Activated naive CD8-positive, alpha-beta T cell treated with anti-CD3 and anti-CD28 coated beads, Interleukin-2, amount 50 U/mL, for 16 hours (primary cell): ENCODE measurements around the gene CNTNAP2.

Source experiments
- DNase-seq: peaks from one replicate; pipeline ENCODE4 v3.0.0-alpha.2; 2020; ENCODE audit warnings: low read depth, low spot score

The CNTNAP2 gene

DNA sequence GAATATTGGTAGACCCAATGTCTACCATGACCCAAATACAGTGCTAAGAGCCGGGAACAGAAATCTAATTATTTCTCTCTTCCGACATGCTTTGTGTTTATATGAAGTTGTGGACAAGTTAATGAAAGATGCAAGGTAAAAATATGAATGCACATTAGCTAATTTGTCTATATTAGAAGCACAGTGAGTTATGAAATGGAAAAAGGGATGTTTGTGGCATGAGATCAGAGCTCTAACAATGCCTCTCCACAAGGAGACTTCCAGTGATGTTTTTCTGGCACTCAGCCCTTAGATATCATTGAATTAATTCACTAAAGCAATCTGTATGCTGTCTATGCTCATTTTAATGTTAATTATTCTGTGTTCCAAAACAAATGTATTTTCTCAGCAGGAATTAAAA lies 897.2 kb downstream of the CNTNAP2 start:
- no peak for DNase-seq

DNA sequence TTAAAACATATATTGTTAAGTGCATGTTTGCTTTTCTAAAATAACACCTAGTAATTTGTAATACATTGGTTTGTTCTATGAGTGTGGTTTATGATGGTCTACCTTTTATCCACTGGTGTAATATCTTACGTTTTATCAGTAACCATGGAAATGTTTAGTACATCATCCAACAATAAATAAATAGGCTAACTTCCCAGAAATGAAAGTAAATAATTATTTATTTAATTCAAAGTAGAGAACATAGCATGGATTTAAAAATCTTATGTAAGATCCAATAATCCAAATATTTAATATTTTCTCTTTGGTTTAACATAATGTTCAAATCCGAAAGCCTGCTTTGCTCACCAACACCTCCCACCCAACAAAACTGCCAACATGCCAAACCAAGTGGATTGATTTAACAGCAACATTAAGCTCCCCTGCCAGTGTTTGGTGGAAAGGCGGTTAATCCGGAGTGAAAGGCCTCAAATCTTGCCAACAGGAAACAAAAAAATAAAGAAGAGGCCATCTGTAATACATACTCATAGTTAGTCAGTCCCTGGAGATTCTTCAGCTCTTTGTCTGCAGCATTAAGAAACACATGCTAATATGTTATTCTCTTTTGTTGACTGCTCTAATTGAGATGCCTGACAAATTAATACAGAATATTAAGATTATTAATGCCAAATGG lies 897.8 kb downstream of the CNTNAP2 start:
- no peak for DNase-seq

DNA sequence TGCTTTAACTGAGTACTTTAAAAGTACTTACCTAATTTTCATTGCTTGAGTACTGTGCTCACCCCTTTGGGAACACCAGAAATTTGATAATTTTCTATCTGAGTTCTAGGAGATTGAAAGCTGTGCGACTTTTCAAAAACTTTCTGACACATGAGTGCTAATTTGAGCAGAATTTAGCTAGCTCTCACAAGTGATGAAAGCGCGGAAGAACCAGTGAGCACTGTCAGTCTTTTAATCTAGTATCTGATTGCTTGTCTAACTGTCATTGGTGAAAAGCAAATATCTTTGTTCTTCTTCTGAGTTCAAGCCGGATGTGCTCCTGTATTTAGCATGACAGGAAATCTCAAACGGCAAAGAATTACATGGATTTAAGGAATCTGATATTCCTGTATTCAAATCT lies 899.4 kb downstream of the CNTNAP2 start:
- no peak for DNase-seq

DNA sequence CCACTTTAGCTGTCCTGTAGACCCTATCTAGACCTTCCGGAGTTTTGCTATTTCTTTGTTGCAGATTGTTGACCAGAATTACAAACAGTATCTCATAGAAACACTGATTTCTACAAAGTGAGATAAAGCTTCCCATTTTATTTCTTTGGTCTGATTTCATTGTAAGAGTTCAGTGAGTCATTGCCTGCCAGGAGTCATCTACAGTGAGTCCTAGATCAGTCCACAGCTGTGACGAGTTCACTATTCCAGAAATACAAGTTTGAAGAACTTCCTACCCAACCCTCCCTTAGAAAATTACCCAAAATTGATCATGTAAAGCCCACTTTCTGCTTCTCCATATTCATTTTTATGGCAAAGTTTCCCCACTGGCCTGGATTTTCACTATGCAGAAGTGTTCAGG lies 905.5 kb downstream of the CNTNAP2 start:
- DNase-seq, result no peak

DNA sequence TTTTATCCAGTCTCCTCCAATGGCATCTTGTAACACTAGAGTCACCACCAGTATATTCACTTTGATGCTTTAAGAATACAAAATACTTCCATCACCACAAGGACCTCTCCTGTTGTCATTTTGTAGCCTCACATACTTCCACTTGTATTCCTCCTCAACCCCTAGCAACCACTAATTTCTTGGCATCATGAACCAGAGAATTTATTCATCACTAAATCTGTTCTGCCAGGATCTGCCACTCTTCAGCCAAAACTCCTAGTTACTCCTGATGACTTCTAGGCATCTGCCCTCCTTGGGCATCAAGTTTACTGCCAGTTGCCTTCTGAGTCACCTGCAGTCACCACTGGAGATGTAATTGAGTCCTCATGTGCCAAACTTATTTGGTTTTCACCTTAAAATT lies 906.8 kb downstream of the CNTNAP2 start:
- DNase-seq, result no peak

DNA sequence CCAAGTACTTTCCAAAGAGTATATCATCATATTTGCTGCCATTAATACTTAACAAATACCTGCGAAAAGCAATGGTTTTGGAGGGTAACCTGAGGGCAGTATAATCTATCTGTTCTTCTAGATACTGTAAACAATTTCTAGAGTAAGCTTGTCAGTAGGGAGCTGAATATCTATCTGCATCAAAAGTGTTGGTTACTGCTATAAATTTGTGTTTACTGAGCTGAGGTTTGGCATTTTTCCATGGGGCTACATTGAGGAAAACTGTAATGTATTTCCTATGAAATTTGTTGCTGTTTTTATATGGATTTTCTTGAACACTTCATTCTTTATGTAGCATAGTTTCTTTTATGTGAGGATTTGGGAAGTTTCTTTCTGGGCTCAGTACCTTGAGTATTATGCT lies 913.4 kb downstream of the CNTNAP2 start:
- no peak for DNase-seq

DNA sequence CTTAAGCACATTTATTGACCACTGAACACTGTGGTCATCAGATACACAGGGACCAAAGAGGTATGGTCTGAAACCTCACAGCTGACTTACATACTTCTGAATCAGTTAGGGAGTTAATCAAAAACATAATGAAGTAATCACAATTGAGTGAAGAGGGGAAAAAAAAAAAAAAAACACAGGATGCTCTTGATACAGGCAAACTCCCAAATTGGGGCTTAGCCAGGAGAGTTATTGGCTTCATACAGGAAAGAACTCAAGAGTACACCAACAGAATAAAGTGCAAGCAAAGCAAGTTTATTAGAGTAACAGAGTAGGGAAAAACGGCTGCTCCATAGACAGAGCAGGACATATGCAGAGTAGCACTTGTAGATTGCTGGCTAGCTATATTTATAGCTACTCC lies 917.0 kb downstream of the CNTNAP2 start:
- DNase-seq, result no peak

DNA sequence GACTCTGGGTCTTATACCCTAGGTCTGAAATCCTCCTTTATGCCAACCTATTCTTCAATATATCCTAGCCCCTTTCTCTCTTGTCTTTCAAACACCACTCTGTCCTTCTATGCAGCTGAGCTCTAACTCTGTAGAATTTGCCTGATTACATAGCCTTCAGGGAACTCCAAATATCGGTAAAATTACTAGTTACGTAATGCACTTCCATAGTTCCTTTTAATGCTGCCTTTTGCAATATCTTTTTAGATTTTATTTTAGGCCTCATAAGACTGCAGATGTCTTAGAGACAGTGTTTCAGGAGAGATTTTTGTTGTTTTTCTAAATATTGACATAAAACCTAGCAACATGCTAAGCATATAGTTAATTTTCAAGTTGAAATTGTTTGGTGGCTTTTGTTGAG lies 924.8 kb downstream of the CNTNAP2 start:
- DNase-seq, result no peak

DNA sequence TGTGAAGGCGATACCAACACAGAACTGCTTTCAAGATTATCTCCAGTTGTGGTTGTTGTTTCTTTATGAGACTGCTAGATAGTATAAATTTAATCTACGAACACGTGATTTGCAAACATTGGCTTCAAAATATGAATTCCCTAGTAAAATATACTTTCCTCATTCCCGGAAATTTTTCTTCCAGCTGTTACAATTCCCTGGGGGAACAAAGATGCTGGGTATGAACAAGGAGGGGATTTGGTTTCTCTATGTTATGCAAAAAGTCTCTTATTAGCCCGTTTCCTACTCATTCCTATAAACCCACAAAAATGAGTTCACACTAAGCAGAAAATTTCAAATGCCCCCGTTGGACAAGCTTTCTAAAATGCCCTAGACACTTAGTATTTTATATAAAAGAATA lies 928.3 kb downstream of the CNTNAP2 start:
- DNase-seq, result no peak

DNA sequence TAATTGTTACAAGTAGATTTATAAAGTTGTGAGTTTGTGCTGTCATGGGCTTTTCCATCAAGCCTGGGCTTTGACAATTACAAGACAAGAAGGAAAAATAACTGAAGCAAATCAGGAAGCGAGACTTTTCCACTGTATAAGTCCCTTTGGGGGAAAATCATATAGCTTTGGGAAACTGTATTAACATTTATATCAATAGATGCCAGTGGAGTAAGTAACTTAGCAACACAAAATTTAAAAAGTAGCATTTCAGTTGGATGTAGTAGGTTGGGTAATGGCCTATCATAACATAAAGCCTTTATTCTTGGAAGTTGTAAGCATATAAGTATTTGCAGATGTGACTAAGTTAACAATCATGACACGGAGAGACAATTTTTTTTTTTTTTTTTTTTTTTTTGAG lies 931.1 kb downstream of the CNTNAP2 start:
- no peak for DNase-seq

DNA sequence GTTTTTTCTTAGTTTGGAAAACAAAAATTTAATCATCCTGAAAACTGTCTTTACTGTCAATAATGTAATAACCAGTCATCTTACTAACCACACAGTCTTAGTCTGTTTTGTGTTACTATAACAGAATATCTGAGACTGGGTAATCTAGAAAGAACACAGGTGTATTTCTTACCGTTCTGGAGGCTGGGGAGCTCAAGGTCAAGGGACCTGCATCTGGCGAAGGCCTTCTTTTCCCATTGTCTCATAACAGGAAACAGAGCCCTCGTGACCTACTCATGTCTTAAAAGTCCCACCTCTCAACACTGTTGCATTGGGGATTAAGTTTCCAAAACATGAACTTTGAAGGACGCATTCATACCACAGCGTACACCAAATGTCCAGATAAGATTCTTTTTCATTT lies 932.3 kb downstream of the CNTNAP2 start:
- DNase-seq, result no peak

DNA sequence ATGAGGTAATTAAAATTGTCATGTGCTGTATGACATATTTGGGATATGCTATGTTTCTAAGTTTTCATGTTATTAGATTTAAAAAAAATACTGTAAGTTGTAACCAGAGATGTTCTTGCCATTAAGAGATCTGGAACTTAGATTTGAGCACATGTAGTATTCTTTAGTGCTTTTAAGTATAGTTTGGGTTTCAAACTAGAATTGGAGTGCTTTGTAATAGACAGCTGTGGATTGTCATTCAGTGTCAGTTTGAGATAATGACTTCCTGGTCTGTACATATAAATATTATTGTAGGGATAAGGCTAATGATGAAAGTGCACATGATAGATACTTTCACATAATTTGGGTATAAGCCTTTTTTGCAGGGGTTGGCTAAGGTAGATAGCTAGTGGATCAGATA lies 936.2 kb downstream of the CNTNAP2 start:
- no peak for DNase-seq

DNA sequence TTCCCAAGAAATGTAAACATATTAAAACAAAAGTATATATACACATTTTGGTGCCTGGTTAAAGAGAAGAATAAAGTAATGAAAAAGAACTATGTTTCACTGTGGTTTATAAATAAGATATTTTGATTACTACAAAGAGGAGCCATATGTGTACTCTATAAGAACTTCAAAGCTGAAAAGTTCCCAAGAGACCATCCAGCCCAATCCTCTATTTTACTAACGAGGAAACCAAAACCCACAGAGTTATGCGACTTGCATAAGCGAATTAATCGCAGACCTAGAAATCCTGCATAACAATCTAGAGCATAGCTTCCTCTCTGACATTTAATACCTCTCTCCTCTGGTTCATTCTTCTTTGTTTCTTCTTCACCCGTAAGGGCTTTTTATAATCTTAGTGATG lies 937.1 kb downstream of the CNTNAP2 start:
- DNase-seq, result no peak

DNA sequence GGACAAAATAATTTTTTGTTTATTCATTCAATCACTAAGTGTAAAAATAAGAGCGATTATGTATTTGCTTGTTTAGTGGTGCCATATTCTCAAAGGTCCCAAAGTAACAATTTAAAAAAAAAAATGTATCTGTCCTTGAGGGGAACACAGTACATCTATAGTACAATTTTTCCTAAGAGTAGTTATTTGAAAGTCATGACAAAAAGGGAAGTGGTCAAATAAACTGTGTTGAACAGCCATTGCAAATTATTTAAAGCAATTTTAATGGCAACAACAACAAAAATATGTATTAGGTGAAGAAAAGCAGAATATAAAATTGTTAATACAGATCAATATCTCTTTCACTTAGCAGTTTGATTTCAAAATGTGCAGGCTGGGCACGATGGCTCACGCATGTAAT lies 943.5 kb downstream of the CNTNAP2 start:
- no peak for DNase-seq

DNA sequence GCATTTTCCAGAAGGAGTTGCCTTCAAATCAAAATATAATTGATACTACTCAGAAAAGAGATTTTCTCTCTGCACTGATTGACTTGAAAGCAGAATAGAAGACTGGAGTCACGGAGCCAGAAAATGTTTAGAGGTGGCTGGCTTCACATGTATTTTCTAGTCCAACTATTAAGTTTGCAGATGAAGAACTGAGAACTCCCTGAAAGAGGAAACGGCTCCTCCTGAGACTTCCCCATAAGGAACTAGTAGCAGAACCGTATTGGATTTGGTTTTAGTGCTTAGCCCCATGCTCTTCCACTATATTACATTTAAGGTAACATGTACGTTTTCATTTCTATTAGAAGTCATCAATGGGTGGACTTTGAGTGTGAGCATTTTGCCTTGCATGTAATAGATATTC lies 946.3 kb downstream of the CNTNAP2 start:
- DNase-seq, result no peak

DNA sequence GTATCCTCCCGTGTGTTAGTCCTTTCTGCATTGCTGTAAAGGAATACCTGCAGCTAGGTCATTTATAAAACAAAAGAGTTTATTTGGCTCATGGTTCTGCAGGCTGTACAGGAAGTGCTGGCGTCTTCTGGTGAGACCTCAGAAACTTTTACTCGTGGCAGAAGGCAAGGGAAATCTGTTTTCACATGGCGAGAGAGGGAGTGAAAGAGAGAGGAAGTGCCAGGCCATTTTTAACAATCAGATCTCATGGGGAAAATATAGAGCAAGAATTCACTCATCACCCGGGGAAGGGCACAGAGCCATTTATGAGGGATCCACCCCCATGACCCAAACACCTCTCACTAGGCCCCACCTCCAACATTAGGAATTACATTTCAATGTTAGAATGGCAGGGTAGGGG lies 952.2 kb downstream of the CNTNAP2 start:
- DNase-seq, result no peak

DNA sequence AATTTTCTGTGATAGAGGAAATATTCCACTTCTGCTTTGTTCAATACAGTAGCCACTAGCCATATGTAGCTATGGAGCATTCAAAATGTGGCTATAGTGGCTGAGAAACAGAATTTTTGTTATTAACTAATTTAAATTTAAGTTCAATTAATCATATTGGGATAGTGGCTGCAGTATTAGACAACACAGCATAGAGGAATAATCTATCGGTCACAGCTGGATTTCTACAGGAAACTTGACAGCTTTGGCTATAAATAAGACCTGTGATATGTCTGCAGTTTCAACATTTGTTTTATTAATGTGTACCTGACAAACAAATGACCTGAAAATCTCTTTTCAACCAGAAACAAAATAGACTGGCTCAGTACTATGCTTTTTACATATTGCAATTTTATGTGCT lies 953.2 kb downstream of the CNTNAP2 start:
- DNase-seq, result no peak

DNA sequence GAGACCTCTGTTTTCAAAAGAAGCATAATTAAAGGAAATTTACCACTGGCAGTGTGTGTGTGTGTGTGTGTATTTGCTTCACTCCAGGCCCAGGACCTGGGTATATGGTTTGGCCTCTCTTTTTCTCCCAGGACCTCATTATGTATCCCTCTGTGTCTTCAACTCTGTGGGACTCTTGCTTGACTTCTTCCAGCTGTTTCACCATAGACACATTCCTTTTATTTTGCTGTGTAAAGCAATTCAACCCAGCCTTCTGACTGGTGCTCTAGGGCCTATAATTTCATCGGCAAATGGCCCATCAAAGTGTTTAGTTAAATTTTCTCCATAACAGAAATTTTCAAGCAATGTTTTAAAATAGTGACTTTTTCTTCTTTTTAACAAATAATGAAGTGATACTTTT lies 954.3 kb downstream of the CNTNAP2 start:
- no peak for DNase-seq

DNA sequence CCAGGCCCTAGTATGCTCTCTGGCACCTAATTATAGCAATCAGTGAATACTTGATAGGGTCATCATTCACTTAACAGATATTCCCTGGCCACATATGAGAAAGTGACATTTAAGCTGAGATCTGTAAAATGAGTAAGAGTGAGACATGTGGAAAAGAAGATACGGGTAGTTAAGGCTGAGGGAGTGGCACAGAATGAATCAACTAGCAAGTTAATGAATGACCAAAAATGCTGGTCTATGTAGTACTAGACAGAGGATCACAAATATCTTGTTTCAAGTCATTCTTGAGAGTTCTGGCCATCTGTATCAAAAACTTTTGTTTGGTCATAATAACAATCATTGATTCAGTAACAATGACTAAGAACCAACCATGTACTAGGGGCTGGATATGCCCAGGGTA lies 954.9 kb downstream of the CNTNAP2 start:
- DNase-seq, result no peak

DNA sequence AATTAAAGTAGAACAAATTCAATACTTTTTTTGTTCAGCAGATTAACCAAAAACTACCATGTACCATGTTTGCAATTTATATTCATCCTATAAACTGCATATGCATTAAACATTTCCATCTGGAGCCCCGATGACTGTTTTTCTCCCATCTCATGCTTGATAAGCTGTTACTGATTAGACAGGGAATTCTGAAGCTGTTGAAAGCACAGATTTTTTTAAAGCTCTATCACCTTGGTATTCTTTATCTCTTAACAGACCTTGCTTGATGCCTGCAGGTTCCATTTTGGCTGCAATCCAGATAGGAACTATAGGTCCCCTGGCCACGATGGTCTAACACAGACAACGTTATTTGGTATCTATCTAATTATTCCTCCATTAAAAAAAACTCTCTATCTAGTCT lies 961.7 kb downstream of the CNTNAP2 start:
- DNase-seq, result no peak

DNA sequence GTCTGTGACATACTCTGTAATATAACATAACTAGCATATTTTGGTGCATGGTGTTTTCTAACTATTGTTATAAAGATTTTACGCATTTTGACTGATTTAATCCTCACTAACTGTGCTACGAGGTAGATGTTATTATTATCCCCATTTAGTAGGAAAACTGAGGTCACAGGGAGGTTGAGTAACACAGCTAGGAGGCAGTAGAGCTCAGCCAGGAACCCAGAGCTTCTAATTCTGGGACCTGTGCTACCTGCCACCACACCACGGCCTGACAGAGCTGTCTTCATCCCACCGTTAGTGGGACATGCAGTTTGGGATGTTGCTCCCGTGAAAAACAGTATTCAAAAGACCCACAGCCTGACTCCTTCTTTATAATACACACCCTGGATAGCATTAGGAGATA lies 962.5 kb downstream of the CNTNAP2 start:
- no peak for DNase-seq

DNA sequence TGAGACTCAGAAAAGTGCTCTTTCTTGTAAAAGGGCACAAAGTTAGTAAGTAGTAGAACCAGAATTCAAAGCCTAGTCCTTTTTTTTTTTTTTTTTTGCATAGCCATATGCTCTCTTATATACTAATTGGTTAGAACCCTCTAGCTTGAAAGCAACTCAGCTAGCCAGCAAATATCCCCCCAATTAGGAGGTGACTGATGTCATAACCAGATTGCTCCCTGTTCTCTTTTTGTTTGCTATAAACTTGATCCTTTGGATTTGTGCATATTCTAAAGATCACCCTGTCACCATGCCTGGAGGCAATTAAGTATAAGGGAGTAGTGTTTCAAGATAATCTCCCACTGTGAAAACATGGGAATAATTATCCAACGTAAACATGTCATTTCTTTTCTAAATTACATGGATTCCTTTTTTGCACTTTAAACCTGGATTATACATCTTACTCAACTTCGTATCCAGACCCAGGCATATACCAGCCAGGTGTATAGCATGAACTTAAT lies 963.4 kb downstream of the CNTNAP2 start:
- no peak for DNase-seq

DNA sequence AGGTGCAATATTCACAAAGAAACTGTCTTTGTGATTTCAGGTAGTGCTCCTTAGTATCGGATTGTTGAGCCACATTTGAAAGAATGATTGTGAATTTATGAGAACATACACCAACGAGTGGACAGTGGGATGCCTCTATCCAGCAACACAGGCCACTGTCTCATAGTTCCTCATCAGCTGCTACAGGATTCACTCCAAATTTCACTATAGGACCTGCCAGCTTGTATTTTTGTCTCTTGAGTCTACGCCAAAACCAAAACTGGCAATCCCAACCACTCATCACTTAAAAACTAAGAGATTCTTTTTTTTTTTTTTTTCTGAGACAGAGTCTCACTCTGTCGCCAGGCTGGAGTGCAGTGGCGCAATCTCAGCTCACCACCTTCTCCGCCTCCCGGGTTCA lies 964.5 kb downstream of the CNTNAP2 start:
- no peak for DNase-seq

DNA sequence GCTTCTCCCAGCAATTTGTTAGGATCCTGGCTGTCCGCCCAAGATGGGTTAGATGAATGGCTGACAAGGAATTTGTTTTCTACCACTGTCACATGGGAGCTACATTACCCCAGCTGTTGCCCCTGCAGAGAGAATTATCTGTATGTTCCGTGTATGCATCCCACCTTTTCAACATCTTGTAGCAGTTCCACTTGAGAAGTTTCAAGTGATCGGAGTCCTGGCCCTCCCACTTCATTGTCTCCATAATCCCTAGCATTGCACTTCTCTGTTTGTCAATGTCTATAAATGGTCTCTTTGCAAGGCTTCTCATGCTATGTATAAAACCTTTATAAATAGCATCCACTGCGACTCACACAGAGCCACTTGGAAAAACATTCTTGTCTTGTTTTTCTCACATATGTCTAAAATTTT lies 972.5 kb downstream of the CNTNAP2 start:
- DNase-seq, result no peak
